Panc1 (cell line): Measurements from ENCODE around the gene LSM10. TPM values are rescaled to one million over a fixed set of nuclear protein-coding genes. Genes with fewer than 3 reads are reported as not detected.

Experiments used
- ATAC-seq: fragments of 200-7000 bp; cut with Tn5 transposase; 2 replicates; pipeline ENCODE4 v1.9.1; 2020; ENCODE audit warnings: mild to moderate bottlenecking, moderate library complexity
- BruUV-seq: library from RNA; stranded (reverse); fragments of 400-500 nt; replicated peaks from 2 replicates; lab custom pipeline; 2021; lab: Mats Ljungman, UMichigan
- CTCF ChIA-PET: fragments of 300-600 bp; sonication (Branson Sonifier 250); formaldehyde crosslinking; loops from one replicate; lab custom pipeline; 2022; ENCODE audit warnings: antibody characterized with exemption; lab: Charles Lee
- POLR2A ChIA-PET: fragments of 300-600 bp; sonication (Branson Sonifier 250); formaldehyde crosslinking; loops from one replicate; lab custom pipeline; 2022; ENCODE audit warnings: antibody characterized with exemption; lab: Charles Lee
- DNase-seq: peaks from one replicate; pipeline ENCODE4 v3.0.0-alpha.2; 2010; ENCODE audit warnings: low read depth, low spot score
- H3K27ac ChIP-seq: 2 replicates; pipeline ENCODE4 v1.5.1; 2011; ENCODE audit warnings: mild to moderate bottlenecking, low read length, inconsistent platforms
- H3K27me3 ChIP-seq: fragments of 200-500 bp; sonication (Bioruptor generic); 2 replicates; pipeline ENCODE4 v1.6.0; 2014; ENCODE audit warnings: low read length, inconsistent platforms; ENCODE audit not compliant: control insufficient read depth, insufficient read depth
- H3K36me3 ChIP-seq: fragments of 200-500 bp; sonication (Bioruptor generic); 2 replicates; pipeline ENCODE4 v1.5.1; 2014; ENCODE audit warnings: inconsistent platforms, mild to moderate bottlenecking, low read length, moderate library complexity; ENCODE audit not compliant: control insufficient read depth, insufficient read depth
- H3K4me1 ChIP-seq: 2 replicates; pipeline ENCODE4 v1.5.1; 2011; ENCODE audit warnings: inconsistent platforms, mild to moderate bottlenecking, low read length, moderate library complexity; ENCODE audit not compliant: control insufficient read depth, insufficient read depth
- H3K4me3 ChIP-seq, 2 experiments: 2 replicates each; pipeline ENCODE4 v1.5.1; 2011 to 2012; ENCODE audit warnings: low read depth in 2 of 2, low read length in 2 of 2, mild to moderate bottlenecking in 2 of 2, inconsistent platforms in 1 of 2, moderate library complexity in 1 of 2
- H3K9me3 ChIP-seq: fragments of 200-500 bp; sonication (Bioruptor generic); 2 replicates; pipeline ENCODE4 v1.5.1; 2014; ENCODE audit warnings: low read depth, mild to moderate bottlenecking, inconsistent platforms, low read length, moderate library complexity; ENCODE audit not compliant: control insufficient read depth, insufficient read depth
- POLR2AphosphoS5 ChIP-seq: IDR thresholded peaks from 2 replicates; pipeline ENCODE4 v1.6.1; 2012; ENCODE audit warnings: mild to moderate bottlenecking, low read depth, low read length, moderate library complexity
- SIN3A ChIP-seq: IDR thresholded peaks from 2 replicates; pipeline ENCODE4 v1.6.1; 2012; ENCODE audit warnings: low read depth, mild to moderate bottlenecking, low read length, moderate library complexity, borderline replicate concordance; ENCODE audit not compliant: insufficient read depth
- TCF7L2 ChIP-seq: IDR thresholded peaks from 2 replicates; pipeline ENCODE4 v1.6.1; 2011; ENCODE audit warnings: mild to moderate bottlenecking, low read depth, low read length, inconsistent platforms
- in situ Hi-C: cut with HindIII; loops from 2 replicates; pipeline ENCODE4 v1.10.0; 2016; ENCODE audit warnings: low sequenced_read_pairs, low pct_unique_long_range_greater_than_20kb
- intact Hi-C: fragments of 100-400 bp; cut with micrococcal nuclease; formaldehyde crosslinking; loops from one replicate; pipeline ENCODE4 v1.10.0; 2022; ENCODE audit not compliant: unreplicated experiment
- total RNA-seq: library from RNA; stranded (reverse); gene quantifications from one replicate; pipeline ENCODE4 v1.2.1, GENCODE V29; 2021; ENCODE audit not compliant: unreplicated experiment
- TF ChIP-seq, protein P1 (sequence below): fragments of 450-650 bp; IDR thresholded peaks from 2 replicates; pipeline ENCODE4 v1.5.1; 2017; ENCODE audit warnings: mild to moderate bottlenecking
- TF ChIP-seq, protein P2 (sequence below), 2 experiments: IDR thresholded peaks; 2 replicates each; pipeline ENCODE4 v1.6.1; 2011 to 2012; ENCODE audit warnings: low read depth in 2 of 2, control low read depth in 1 of 2, low read length in 1 of 2, mild to moderate bottlenecking in 1 of 2, moderate library complexity in 1 of 2; ENCODE audit not compliant: insufficient read depth in 1 of 2

Gene LSM10
- total RNA-seq, 1 experiment from 2014 or later, result 53.7 TPM

DNA sequence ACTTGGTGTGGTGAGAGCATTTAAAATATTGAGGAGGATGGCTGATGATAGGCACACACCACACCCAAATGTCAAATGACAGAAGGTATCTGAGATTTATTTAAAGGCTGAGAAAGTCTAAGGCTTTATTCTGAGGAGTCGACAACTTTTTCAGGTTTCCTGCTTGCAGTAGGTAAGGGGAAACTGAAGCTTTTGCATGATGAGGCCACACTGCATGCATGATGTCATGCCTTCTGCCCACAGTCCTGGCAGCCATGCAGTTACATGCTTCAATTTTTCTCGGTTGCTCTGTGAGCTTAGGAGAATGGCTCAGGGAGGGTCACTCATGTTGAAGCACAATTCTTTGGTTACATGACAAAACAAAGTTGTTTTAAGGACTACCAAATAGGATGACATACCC is 45.6 kb upstream of the LSM10 start:
- Histone ChIP-seq H3K36me3 (no peaks in the 10 kb centered on the region), H3K27me3 (no peaks in the 10 kb centered on the region), H3K27ac (no peak overlapping the region), H3K9me3 (no peaks in the 10 kb centered on the region), H3K4me3 (no peak overlapping the region), H3K4me1 (no peaks in the 10 kb centered on the region)
- TF ChIP-seq, protein P1, sequence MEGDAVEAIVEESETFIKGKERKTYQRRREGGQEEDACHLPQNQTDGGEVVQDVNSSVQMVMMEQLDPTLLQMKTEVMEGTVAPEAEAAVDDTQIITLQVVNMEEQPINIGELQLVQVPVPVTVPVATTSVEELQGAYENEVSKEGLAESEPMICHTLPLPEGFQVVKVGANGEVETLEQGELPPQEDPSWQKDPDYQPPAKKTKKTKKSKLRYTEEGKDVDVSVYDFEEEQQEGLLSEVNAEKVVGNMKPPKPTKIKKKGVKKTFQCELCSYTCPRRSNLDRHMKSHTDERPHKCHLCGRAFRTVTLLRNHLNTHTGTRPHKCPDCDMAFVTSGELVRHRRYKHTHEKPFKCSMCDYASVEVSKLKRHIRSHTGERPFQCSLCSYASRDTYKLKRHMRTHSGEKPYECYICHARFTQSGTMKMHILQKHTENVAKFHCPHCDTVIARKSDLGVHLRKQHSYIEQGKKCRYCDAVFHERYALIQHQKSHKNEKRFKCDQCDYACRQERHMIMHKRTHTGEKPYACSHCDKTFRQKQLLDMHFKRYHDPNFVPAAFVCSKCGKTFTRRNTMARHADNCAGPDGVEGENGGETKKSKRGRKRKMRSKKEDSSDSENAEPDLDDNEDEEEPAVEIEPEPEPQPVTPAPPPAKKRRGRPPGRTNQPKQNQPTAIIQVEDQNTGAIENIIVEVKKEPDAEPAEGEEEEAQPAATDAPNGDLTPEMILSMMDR, result no peak
- TF ChIP-seq SIN3A, result no peak
- TF ChIP-seq TCF7L2, result no peak
- TF ChIP-seq POLR2AphosphoS5, result no peak
- TF ChIP-seq, protein P2, sequence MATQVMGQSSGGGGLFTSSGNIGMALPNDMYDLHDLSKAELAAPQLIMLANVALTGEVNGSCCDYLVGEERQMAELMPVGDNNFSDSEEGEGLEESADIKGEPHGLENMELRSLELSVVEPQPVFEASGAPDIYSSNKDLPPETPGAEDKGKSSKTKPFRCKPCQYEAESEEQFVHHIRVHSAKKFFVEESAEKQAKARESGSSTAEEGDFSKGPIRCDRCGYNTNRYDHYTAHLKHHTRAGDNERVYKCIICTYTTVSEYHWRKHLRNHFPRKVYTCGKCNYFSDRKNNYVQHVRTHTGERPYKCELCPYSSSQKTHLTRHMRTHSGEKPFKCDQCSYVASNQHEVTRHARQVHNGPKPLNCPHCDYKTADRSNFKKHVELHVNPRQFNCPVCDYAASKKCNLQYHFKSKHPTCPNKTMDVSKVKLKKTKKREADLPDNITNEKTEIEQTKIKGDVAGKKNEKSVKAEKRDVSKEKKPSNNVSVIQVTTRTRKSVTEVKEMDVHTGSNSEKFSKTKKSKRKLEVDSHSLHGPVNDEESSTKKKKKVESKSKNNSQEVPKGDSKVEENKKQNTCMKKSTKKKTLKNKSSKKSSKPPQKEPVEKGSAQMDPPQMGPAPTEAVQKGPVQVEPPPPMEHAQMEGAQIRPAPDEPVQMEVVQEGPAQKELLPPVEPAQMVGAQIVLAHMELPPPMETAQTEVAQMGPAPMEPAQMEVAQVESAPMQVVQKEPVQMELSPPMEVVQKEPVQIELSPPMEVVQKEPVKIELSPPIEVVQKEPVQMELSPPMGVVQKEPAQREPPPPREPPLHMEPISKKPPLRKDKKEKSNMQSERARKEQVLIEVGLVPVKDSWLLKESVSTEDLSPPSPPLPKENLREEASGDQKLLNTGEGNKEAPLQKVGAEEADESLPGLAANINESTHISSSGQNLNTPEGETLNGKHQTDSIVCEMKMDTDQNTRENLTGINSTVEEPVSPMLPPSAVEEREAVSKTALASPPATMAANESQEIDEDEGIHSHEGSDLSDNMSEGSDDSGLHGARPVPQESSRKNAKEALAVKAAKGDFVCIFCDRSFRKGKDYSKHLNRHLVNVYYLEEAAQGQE (IDR thresholded peaks at IDR 0.05; ENCODE audit: insufficient read depth in 1 of 2, low read depth in 2 of 2, low read length in 1 of 2), result no peak
- in situ Hi-C loops, result no loop called here
- intact Hi-C loops, result no loop called here
- no TSS peak for BruUV-seq
- POLR2A ChIA-PET, result no interaction called here
- CTCF ChIA-PET, result no interaction called here
- DNase-seq, result no peak
- no peak for ATAC-seq

DNA sequence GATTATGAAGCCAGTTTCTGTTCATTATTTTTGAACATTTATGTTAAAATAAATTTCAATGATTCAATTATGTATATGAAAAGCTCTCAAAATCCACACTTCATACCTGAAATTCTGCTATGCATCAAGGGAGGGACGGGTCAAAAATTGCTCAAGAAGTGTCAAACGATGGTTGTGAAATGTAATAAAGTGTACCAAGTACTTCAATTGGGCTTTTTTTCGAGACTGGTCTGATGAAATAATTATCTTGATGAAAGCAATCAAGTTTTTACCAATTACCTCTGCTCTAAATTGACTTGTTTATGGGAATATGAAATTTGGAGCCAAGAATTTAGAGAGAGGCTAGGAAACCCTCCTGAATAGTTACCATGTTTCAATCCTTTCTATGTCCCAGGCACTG is 44.6 kb upstream of the LSM10 start:
- Histone ChIP-seq H3K27me3 (no peaks in the 10 kb centered on the region), H3K9me3 (no peaks in the 10 kb centered on the region), H3K36me3 (no peaks in the 10 kb centered on the region), H3K4me1 (no peaks in the 10 kb centered on the region), H3K27ac (no peak overlapping the region), H3K4me3 (no peak overlapping the region)
- ChIA-PET CTCF (interaction anchor here (0.7 kb wide), 1 partner anchor 1806 kb away, joined by 5 read pairs; no protein-coding TSS in a partner anchor), POLR2A (interaction anchor here (0.6 kb wide), 1 partner anchor 48 kb away, joined by 4 read pairs; no protein-coding TSS in a partner anchor)
- intact Hi-C loops, result no loop called here
- in situ Hi-C loops, result no loop called here
- BruUV-seq, result no TSS peak
- TF ChIP-seq SIN3A (no peak), TCF7L2 (no peak), POLR2AphosphoS5 (no peak)
- TF ChIP-seq, protein P1, result no peak
- TF ChIP-seq, protein P2 (IDR thresholded peaks at IDR 0.05; ENCODE audit: insufficient read depth in 1 of 2, low read depth in 2 of 2, low read length in 1 of 2), result no peak
- no peak for DNase-seq
- no peak for ATAC-seq
